ENCODE results near the gene NOG.

The NOG gene

GRCh38 chr17:56597495-56597990, 4.0 kb downstream of the NOG start:
- DNase-seq: no peak

- DNase-seq: no peak
Measured at GRCh38 chr17:56598466-56598865, 5.0 kb downstream of the NOG start.

- DNase-seq: no peak
Measured at GRCh38 chr17:56599088-56599487, 5.6 kb downstream of the NOG start.

- DNase-seq: no peak
Measured at GRCh38 chr17:56599566-56599965, 6.1 kb downstream of the NOG start.

GRCh38 chr17:56600256-56600655, 6.8 kb downstream of the NOG start:
- no peak for DNase-seq

- no peak for DNase-seq
Measured at GRCh38 chr17:56601591-56601990, 8.1 kb downstream of the NOG start.

GRCh38 chr17:56602292-56603130, 9.0 kb downstream of the NOG start:
- no peak for DNase-seq

GRCh38 chr17:56603486-56604238, 10.2 kb downstream of the NOG start:
- DNase-seq: no peak

GRCh38 chr17:56604691-56605290, 11.3 kb downstream of the NOG start:
- DNase-seq: no peak

GRCh38 chr17:56608944-56609343, 15.4 kb downstream of the NOG start:
- DNase-seq: no peak

GRCh38 chr17:56610321-56610720, 16.8 kb downstream of the NOG start:
- DNase-seq: no peak

- DNase-seq: no peak
Measured at GRCh38 chr17:56613131-56613530, 19.6 kb downstream of the NOG start.

GRCh38 chr17:56614522-56614921, 21.0 kb downstream of the NOG start:
- no peak for DNase-seq

- no peak for DNase-seq
Measured at GRCh38 chr17:56616239-56616638, 22.7 kb downstream of the NOG start.

GRCh38 chr17:56623383-56623782, 29.9 kb downstream of the NOG start:
- DNase-seq: no peak

- DNase-seq: no peak
Measured at GRCh38 chr17:56624309-56624708, 30.8 kb downstream of the NOG start.

GRCh38 chr17:56624912-56625311, 31.4 kb downstream of the NOG start:
- DNase-seq: no peak

- no peak for DNase-seq
Measured at GRCh38 chr17:56629531-56630075, 36.1 kb downstream of the NOG start.

- DNase-seq: no peak
Measured at GRCh38 chr17:56630202-56630601, 36.7 kb downstream of the NOG start.

GRCh38 chr17:56633681-56634080, 40.2 kb downstream of the NOG start:
- DNase-seq: no peak

GRCh38 chr17:56635641-56636040, 42.1 kb downstream of the NOG start:
- DNase-seq: no peak

- DNase-seq: no peak
Measured at GRCh38 chr17:56636265-56636664, 42.8 kb downstream of the NOG start.

GRCh38 chr17:56637254-56637653, 43.8 kb downstream of the NOG start:
- DNase-seq: no peak

Data from NCI-H187 treated with DMSO at 0.1 percent for 48 hours (cell line).